Measurements from ENCODE around the gene CYP17A1. TPM values are rescaled to one million over a fixed set of nuclear protein-coding genes. Genes with fewer than 3 reads are reported as not detected.

The CYP17A1 gene
- total and polyA plus RNA-seq, 7 donors, result 0.92 to 3.0 TPM; not detected in 5

- intact Hi-C loops (cut with DNase I), result no loop called here
- no peak for TF ChIP-seq CTCF (IDR thresholded peaks at IDR 0.05)
- no peak for TF ChIP-seq POLR2A (IDR thresholded peaks at IDR 0.05)
- no peak for TF ChIP-seq POLR2AphosphoS5 (IDR thresholded peaks at IDR 0.05)
- no peak for TF ChIP-seq EP300 (IDR thresholded peaks at IDR 0.05)
- DNase-seq, result no peak
- Histone ChIP-seq H3K9me3 (no peaks in the 10 kb centered on the region), H3K4me1 (peaks cover 0 to 28% (median 9%) of the 10 kb centered on the region in 4 donors), H3K4me3 (no peak overlapping the region), H3K27ac (peak overlapping the region in 1 of 4 donors; percentile 6), H3K36me3 (peaks cover 9 to 47% (median 32%) of the 10 kb centered on the region in 4 donors), H3K27me3 (no peaks in the 10 kb centered on the region)
- 81 to 91% methylated on average over 4 of the region's 4 CpGs for WGBS, 2 donors
These were observed 28.8 kb downstream of the CYP17A1 start for GRCh38 chr10:102808380-102808779.

- intact Hi-C loops (cut with DNase I), result loop anchor here (5.0 kb wide), 1 partner anchor 62 kb away; the partner anchor contains the start of gene WBP1L
- H3K27ac ChIP-seq, result peak overlapping the region in 2 of 4 donors; percentile 88 to 90
- H3K4me1 ChIP-seq, result peaks cover 0 to 58% (median 47%) of the 10 kb centered on the region in 4 donors
- H3K4me3 ChIP-seq, result no peak overlapping the region
- no peak for DNase-seq
- no peaks in the 10 kb centered on the region for H3K9me3 ChIP-seq
- peaks cover 0 to 12% (median 2%) of the 10 kb centered on the region in 4 donors for H3K36me3 ChIP-seq
- H3K27me3 ChIP-seq, result no peaks in the 10 kb centered on the region
- WGBS, 2 donors, result 95% methylated on average over 2 of the region's 2 CpGs
- no peak for TF ChIP-seq POLR2AphosphoS5 (IDR thresholded peaks at IDR 0.05)
- TF ChIP-seq EP300 (IDR thresholded peaks at IDR 0.05), result no peak
- no peak for TF ChIP-seq POLR2A (IDR thresholded peaks at IDR 0.05)
- no peak for TF ChIP-seq CTCF (IDR thresholded peaks at IDR 0.05)
These were observed 32.7 kb downstream of the CYP17A1 start for GRCh38 chr10:102804382-102805055.

GRCh38 chr10:102802920-102803534 lies 34.2 kb downstream of the CYP17A1 start:
- peak overlapping the region; percentile 70 to 90 (median 84) for H3K27ac ChIP-seq
- 67 to 78% methylated on average over 6 of the region's 6 CpGs for WGBS, 2 donors
- H3K4me1 ChIP-seq, result peaks cover 0 to 65% (median 58%) of the 10 kb centered on the region in 4 donors
- intact Hi-C loops (cut with DNase I), result loop anchor here (5.0 kb wide), 1 partner anchor 61 kb away; the partner anchor contains the start of gene WBP1L
- H3K9me3 ChIP-seq, result no peaks in the 10 kb centered on the region
- H3K4me3 ChIP-seq, result no peak overlapping the region
- DNase-seq, result peak; percentile 91
- H3K27me3 ChIP-seq, result no peaks in the 10 kb centered on the region
- TF ChIP-seq EP300 (IDR thresholded peaks at IDR 0.05) (peak in 3 of 4 donors; percentile 28 to 72 (median 65)), POLR2AphosphoS5 (IDR thresholded peaks at IDR 0.05) (peak; percentile 56 to 85 (median 68)), CTCF (IDR thresholded peaks at IDR 0.05) (no peak)
- H3K36me3 ChIP-seq, result peaks cover 6 to 26% (median 11%) of the 10 kb centered on the region in 4 donors

- H3K4me1 ChIP-seq, result peaks cover 0 to 76% (median 66%) of the 10 kb centered on the region in 4 donors
- peaks cover 6 to 30% (median 12%) of the 10 kb centered on the region in 4 donors for H3K36me3 ChIP-seq
- H3K27me3 ChIP-seq, result no peaks in the 10 kb centered on the region
- WGBS, 2 donors, result 60 to 83% methylated on average over 3 of the region's 3 CpGs
- no peak for TF ChIP-seq EP300 (IDR thresholded peaks at IDR 0.05)
- no peak for TF ChIP-seq CTCF (IDR thresholded peaks at IDR 0.05)
- no peak for TF ChIP-seq POLR2AphosphoS5 (IDR thresholded peaks at IDR 0.05)
- no peak for TF ChIP-seq POLR2A (IDR thresholded peaks at IDR 0.05)
- H3K4me3 ChIP-seq, result no peak overlapping the region
- H3K27ac ChIP-seq, result peak overlapping the region; percentile 79 to 90 (median 86)
- intact Hi-C loops (cut with DNase I), result loop anchor here (2.0 to 5.0 kb wide), 3 partner anchors 19 to 60 kb away; partner anchors contain the start of gene WBP1L
- H3K9me3 ChIP-seq, result no peaks in the 10 kb centered on the region
- DNase-seq, result no peak
These were observed 35.2 kb downstream of the CYP17A1 start for GRCh38 chr10:102801978-102802377.

Data from sigmoid colon (tissue), 7 donors.